Right atrium auricular region (tissue), 2 donors: ENCODE results near the gene DGLUCY. TPM values are rescaled to one million over a fixed set of nuclear protein-coding genes. Genes with fewer than 3 reads are reported as not detected.
"Not testable (repeated sequence)": the region's sequence is repeated elsewhere in the genome, so short reads cannot be mapped to it uniquely, and the experiment has no call there.

Source experiments
- DNase-seq: peaks from one replicate; pipeline ENCODE4 v3.0.0-alpha.2; 2019; ENCODE audit warnings: low spot score
- H3K27ac ChIP-seq, 2 donors: fragments of 200-600 bp; sonication (generic); 1 replicate in 1 of 2; 2 replicates in 1 of 2; pipeline ENCODE4 v1.5.1; 2016 to 2019
- H3K27me3 ChIP-seq, 2 donors: fragments of 200-600 bp; sonication (generic); one replicate each; pipeline versions ENCODE4 v1.5.1 to v1.6.0; 2017 to 2019
- H3K36me3 ChIP-seq: fragments of 200-600 bp; sonication (generic); one replicate; pipeline ENCODE4 v1.5.1; 2016
- H3K4me1 ChIP-seq, 2 donors: fragments of 200-600 bp; sonication (generic); one replicate each; pipeline versions ENCODE4 v1.5.1 to v1.6.0; 2017 to 2019
- H3K4me3 ChIP-seq, 2 donors: fragments of 200-600 bp; sonication (generic); 1 replicate in 1 of 2; 2 replicates in 1 of 2; pipeline ENCODE4 v1.5.1; 2017 to 2019; ENCODE audit warnings: mild to moderate bottlenecking in 1 of 2, moderate library complexity in 1 of 2
- H3K9me3 ChIP-seq, 2 donors: fragments of 200-600 bp; sonication (generic); one replicate each; pipeline ENCODE4 v1.5.1; 2019
- CTCF ChIP-seq, 2 donors: fragments of 200-600 bp; sonication (generic); IDR thresholded peaks; one replicate each; pipeline ENCODE4 v1.5.1; 2019; ENCODE audit warnings: antibody characterized with exemption in 2 of 2
- total RNA-seq, 2 donors: library from RNA; depleted of rRNA; stranded (reverse); fragments of >200 nt; gene quantifications; one replicate each; pipeline ENCODE4 v1.1.0, GENCODE V29; 2016

The DGLUCY gene
- total RNA-seq, 2 donors from 2014 or later, result 81.8 to 136 TPM

GRCh38 chr14:91119556-91120311 lies 5.9 kb downstream of the DGLUCY start:
- Histone ChIP-seq H3K9me3 (no peaks in the 10 kb centered on the region), H3K36me3 (no peaks in the 10 kb centered on the region), H3K4me1 (peaks cover 0 to 70% of the 10 kb centered on the region in 2 donors), H3K27me3 (no peaks in the 10 kb centered on the region), H3K27ac (peak overlapping the region; percentile 40 to 96), H3K4me3 (no peak overlapping the region)
- peak; percentile 59 for DNase-seq
- no peak for TF ChIP-seq CTCF (IDR thresholded peaks at IDR 0.05)

- H3K9me3 ChIP-seq, result no peaks in the 10 kb centered on the region
- H3K4me3 ChIP-seq, result no peak overlapping the region
- H3K36me3 ChIP-seq, result no peaks in the 10 kb centered on the region
- H3K27me3 ChIP-seq, result no peaks in the 10 kb centered on the region
- DNase-seq, result no peak
- TF ChIP-seq CTCF (IDR thresholded peaks at IDR 0.05), result no peak
- peaks cover 0 to 56% of the 10 kb centered on the region in 2 donors for H3K4me1 ChIP-seq
- H3K27ac ChIP-seq, result peak overlapping the region; percentile 60 to 83
Observed at GRCh38 chr14:91123201-91123600, 9.3 kb downstream of the DGLUCY start.

GRCh38 chr14:91124406-91125270 lies 10.8 kb downstream of the DGLUCY start:
- not testable (repeated sequence) for DNase-seq, H3K4me3 ChIP-seq, H3K27me3 ChIP-seq, H3K9me3 ChIP-seq
- H3K27ac ChIP-seq, result peak overlapping the region; percentile 57 to 83
- peaks cover 0 to 48% of the 10 kb centered on the region in 2 donors for H3K4me1 ChIP-seq
- peaks cover 10% of the 10 kb centered on the region for H3K36me3 ChIP-seq

- H3K27ac ChIP-seq, result peak overlapping the region; percentile 57 to 83
- no peaks in the 10 kb centered on the region for H3K9me3 ChIP-seq
- H3K27me3 ChIP-seq, result no peaks in the 10 kb centered on the region
- H3K36me3 ChIP-seq, result peaks cover 10% of the 10 kb centered on the region
- peaks cover 0 to 41% of the 10 kb centered on the region in 2 donors for H3K4me1 ChIP-seq
- TF ChIP-seq CTCF (IDR thresholded peaks at IDR 0.05), result no peak
- no peak overlapping the region for H3K4me3 ChIP-seq
- no peak for DNase-seq
Observed at GRCh38 chr14:91125271-91125660, 11.4 kb downstream of the DGLUCY start.

- no peak overlapping the region for H3K4me3 ChIP-seq
- H3K27me3 ChIP-seq, result no peaks in the 10 kb centered on the region
- TF ChIP-seq CTCF (IDR thresholded peaks at IDR 0.05), result no peak
- DNase-seq, result no peak
- H3K9me3 ChIP-seq, result no peaks in the 10 kb centered on the region
- peak overlapping the region; percentile 57 to 83 for H3K27ac ChIP-seq
- peaks cover 10% of the 10 kb centered on the region for H3K36me3 ChIP-seq
- H3K4me1 ChIP-seq, result peaks cover 0 to 37% of the 10 kb centered on the region in 2 donors
Observed at GRCh38 chr14:91125801-91126200, 11.9 kb downstream of the DGLUCY start.

- Histone ChIP-seq H3K4me1 (peaks cover 0 to 28% of the 10 kb centered on the region in 2 donors), H3K4me3 (no peak overlapping the region), H3K9me3 (no peaks in the 10 kb centered on the region), H3K36me3 (peaks cover 19% of the 10 kb centered on the region), H3K27ac (peak overlapping the region; percentile 69 to 83), H3K27me3 (no peaks in the 10 kb centered on the region)
- no peak for TF ChIP-seq CTCF (IDR thresholded peaks at IDR 0.05)
- no peak for DNase-seq
Observed at GRCh38 chr14:91126761-91127160, 12.9 kb downstream of the DGLUCY start.
